Small intestine (tissue), 7 donors: ENCODE measurements around the gene CLCN4. TPM values are rescaled to one million over a fixed set of nuclear protein-coding genes. Genes with fewer than 3 reads are reported as not detected.

Experiments used
- DNase-seq, 2 donors: peaks; one replicate each; pipeline versions ENCODE4 v3.0.0 to v3.0.0-alpha.2; 2013
- FAIRE-seq: peaks from 2 replicates; lab custom pipeline; 2012; peaks lifted over from hg19 to GRCh38; lab: Jason Lieb, UNC
- H3K27ac ChIP-seq, 3 donors: one replicate each; pipeline ENCODE4 v1.5.1; 2013; ENCODE audit warnings: low read length in 2 of 3, mild to moderate bottlenecking in 2 of 3, control low read depth in 1 of 3, inconsistent platforms in 1 of 3, low read depth in 1 of 3, moderate library complexity in 1 of 3
- H3K27me3 ChIP-seq, 3 donors: one replicate each; pipeline ENCODE4 v1.6.1; 2013; ENCODE audit warnings: low read length in 3 of 3, inconsistent platforms in 1 of 3; ENCODE audit not compliant: control insufficient read depth in 3 of 3, insufficient read depth in 3 of 3
- H3K36me3 ChIP-seq, 3 donors: one replicate each; pipeline ENCODE4 v1.6.1; 2013; ENCODE audit warnings: low read length in 3 of 3, inconsistent platforms in 1 of 3, low read depth in 1 of 3, mild to moderate bottlenecking in 1 of 3, moderate library complexity in 1 of 3; ENCODE audit not compliant: control insufficient read depth in 3 of 3, insufficient read depth in 2 of 3
- H3K4me1 ChIP-seq, 3 donors: one replicate each; pipeline ENCODE4 v1.6.1; 2013; ENCODE audit warnings: low read length in 2 of 3, inconsistent platforms in 1 of 3, low read depth in 1 of 3, mild to moderate bottlenecking in 1 of 3, moderate library complexity in 1 of 3; ENCODE audit not compliant: control insufficient read depth in 3 of 3, insufficient read depth in 2 of 3
- H3K4me3 ChIP-seq, 3 donors: one replicate each; pipeline ENCODE4 v1.5.1; 2013; ENCODE audit warnings: low read length in 3 of 3, control low read depth in 1 of 3, inconsistent platforms in 1 of 3, low read depth in 1 of 3, mild to moderate bottlenecking in 1 of 3, moderate library complexity in 1 of 3
- H3K9me3 ChIP-seq, 2 donors: one replicate each; pipeline ENCODE4 v1.6.1; 2013; ENCODE audit warnings: low read depth in 1 of 2, low read length in 1 of 2; ENCODE audit not compliant: control insufficient read depth in 2 of 2, insufficient read depth in 1 of 2
- WGBS, 3 donors: extraction: QIAGEN DNeasy Blood & Tissue Kit; methylation state at CpG; one replicate each; pipeline ENCODE4 v1.1.7; 2013; 5-methylcytosine and 5-hydroxymethylcytosine counted together
- polyA plus RNA-seq, 4 donors: library from polyadenylated mRNA; stranded (reverse) in 3 of 4; unstranded in 1 of 4; fragments of 200-250 nt in 3 of 4; fragments of 120-200 nt in 1 of 4; gene quantifications; one replicate each; pipeline versions ENCODE4 v1.2.1 to v1.2.3, GENCODE V29; 2013
- donor health status: healthy with polysubstance abuse.
- donor health status: control.
- donor health status: control.
- donor health status: Bipolar disorder and iron deficiency.
- donor health status: healthy.

The CLCN4 gene
- polyA plus RNA-seq, 4 donors = under 0.01 to 2.7 (median 0.70) TPM; not detected in 1

DNA sequence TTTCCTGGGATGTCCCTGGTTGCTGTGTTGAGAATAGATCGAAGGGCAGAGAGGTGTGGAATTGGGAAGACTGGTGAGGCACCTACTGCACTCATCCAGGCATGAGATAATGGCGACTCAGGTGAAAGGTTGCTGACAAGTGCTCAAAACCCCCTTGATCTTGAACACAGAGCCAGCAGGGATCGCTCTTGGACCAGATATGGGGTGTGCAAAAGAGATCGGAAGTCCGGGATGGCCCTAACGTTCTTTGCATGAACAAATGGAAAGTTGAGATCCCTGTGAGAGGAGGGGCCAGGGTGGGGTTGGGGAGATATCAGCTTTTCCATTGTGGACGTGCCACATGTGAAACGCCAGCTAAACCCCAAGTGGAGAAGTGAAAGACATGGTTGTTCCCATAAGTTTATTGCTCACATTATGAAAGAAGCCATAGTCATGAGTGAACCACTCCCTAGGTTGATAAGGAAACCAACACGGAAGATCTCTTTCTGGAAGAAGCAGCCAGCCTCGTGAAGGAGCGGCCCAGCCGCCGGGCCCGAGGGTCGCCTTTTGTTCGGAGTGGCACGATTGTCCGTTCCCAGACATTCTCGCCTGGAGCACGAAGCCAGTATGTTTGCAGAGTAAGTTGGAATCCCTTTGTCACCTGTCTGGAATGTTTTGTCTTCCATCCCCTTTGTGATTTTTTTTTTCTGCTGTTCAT lies 22.6 kb upstream of the CLCN4 start:
- FAIRE-seq = no peak
- H3K27ac ChIP-seq = no peak overlapping the region
- peak in 1 of 2 donors; percentile 24 for DNase-seq
- H3K9me3 ChIP-seq = peaks cover 0 to 9% of the 10 kb centered on the region in 2 donors
- H3K4me3 ChIP-seq = no peak overlapping the region
- H3K36me3 ChIP-seq = peaks cover 0 to 18% (median 0%) of the 10 kb centered on the region in 3 donors
- H3K27me3 ChIP-seq = no peaks in the 10 kb centered on the region
- WGBS, 3 donors = 74 to 86% (median 82%) methylated on average over 20 of the region's 20 CpGs
- H3K4me1 ChIP-seq = no peaks in the 10 kb centered on the region

DNA sequence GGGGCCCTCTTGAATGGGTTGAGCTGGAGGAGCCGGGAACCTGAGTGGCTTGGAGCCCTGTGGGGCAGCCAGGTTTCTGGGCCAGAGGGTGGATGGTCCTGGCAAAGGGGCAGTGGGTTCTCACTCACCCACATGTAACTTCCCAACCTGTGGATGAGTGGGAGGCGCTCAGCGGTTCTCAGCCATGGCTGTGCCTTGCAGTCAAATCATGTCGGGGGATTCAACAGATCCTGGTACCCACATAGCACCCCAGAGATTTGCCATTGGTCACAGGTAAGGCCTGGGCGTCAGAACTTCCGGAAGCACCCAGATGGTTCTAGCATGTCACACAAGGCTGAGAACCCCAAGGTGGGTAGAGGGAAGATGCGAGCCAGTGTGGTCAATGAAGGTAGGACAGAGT lies 21.9 kb upstream of the CLCN4 start:
- H3K4me3 ChIP-seq = no peak overlapping the region
- no peak overlapping the region for H3K27ac ChIP-seq
- no peak for FAIRE-seq
- 95 to 99% (median 98%) methylated on average over 7 of the region's 7 CpGs for WGBS, 3 donors
- peaks cover 0 to 19% (median 3%) of the 10 kb centered on the region in 3 donors for H3K36me3 ChIP-seq
- H3K27me3 ChIP-seq = no peaks in the 10 kb centered on the region
- DNase-seq = no peak
- H3K4me1 ChIP-seq = no peaks in the 10 kb centered on the region
- H3K9me3 ChIP-seq = peaks cover 0 to 9% of the 10 kb centered on the region in 2 donors

DNA sequence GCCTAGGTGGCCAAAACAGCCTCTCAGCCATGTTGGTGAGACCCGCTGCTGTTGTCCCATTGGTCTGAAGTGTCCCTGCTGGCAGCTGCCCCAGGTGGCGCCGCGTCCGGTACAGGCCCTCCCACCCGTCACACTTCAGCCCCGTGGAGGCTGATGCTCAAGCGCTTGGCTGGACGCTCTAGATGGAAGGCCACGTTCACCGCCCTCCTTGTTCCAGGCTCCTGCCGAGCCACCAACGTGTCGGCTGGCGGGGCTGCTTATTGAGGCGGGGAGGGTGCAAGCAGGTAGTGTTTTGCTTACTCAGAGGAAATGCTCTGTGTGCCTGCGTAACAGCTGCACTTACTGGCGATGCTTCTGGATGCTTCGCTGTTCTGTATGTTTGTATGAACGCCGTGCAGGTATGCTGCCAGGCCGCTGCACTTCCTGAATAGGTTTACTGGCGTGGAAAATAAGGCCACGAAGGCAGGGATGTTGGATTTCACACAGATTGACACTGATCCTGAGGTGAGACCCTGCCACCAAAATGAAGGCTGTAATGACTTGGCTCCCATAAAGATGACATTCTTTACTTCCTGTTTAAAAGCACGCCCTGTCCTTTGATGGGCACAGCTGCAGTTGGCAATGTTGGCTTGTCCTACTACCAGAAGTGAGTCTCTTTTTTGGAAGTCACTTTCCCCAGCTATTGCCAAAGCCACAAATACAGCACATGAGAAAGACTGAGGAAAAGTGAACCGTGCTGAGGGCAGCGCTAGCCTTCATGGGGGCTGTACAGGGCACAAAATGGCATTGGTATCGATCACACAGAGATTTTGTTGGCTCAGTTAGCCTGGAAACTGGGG lies 21.0 kb upstream of the CLCN4 start:
- Histone ChIP-seq H3K36me3 (peaks cover 0 to 15% (median 3%) of the 10 kb centered on the region in 3 donors), H3K27me3 (no peaks in the 10 kb centered on the region), H3K4me3 (no peak overlapping the region), H3K9me3 (peaks cover 0 to 7% of the 10 kb centered on the region in 2 donors), H3K27ac (no peak overlapping the region), H3K4me1 (no peaks in the 10 kb centered on the region)
- 92 to 96% (median 95%) methylated on average over 28 of the region's 28 CpGs for WGBS, 3 donors
- no peak for DNase-seq
- FAIRE-seq = no peak

DNA sequence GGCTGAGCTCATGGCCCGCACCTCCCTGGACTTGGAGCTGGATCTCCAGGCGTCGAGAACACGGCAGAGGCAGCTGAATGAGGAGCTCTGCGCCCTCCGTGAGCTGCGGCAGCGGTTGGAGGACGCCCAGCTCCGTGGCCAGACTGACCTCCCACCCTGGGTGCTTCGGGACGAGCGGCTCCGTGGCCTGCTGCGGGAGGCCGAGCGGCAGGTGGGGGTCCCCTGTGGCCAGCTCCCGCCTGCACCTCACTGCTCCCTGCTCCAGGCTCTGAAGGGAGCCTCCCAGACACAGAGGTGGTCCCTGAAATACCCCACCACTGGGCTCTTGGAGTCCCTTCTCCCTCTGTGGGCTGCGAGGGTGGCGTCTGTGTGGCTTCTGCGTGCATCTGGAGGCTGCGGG lies 18.0 kb upstream of the CLCN4 start:
- no peak for FAIRE-seq
- DNase-seq = no peak

DNA sequence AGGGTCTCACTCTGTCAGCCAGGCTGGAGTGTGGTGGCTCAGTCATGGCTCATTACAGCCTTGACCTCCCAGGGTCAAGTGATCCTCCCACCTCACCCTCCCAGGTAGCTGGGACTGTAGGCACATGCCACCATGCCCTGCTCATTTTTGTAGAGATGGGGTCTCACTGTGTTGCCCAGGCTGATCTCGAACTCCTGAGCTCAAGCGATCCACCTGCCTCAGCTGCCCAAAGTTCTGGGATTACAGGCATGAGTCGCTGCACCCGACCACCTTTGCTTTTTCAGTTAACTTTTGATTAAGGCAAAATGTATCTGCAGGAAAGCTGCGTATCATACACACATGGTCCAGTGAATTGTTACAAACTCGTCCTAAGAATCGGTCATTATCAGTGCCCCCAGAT lies 16.5 kb upstream of the CLCN4 start:
- DNase-seq (no peak), FAIRE-seq (no peak)
- WGBS, 3 donors = 93 to 98% (median 95%) methylated on average over 7 of the region's 7 CpGs

More for the DNA sequence above, 18.0 kb upstream of the CLCN4 start:
- peaks cover 0 to 18% (median 3%) of the 10 kb centered on the region in 3 donors for H3K36me3 ChIP-seq
- H3K4me1 ChIP-seq = no peaks in the 10 kb centered on the region
- H3K27me3 ChIP-seq = no peaks in the 10 kb centered on the region
- 92 to 96% (median 93%) methylated on average over 13 to 22 of the region's 22 CpGs for WGBS, 3 donors
- no peak overlapping the region for H3K4me3 ChIP-seq
- H3K9me3 ChIP-seq = peaks cover 0 to under 1% of the 10 kb centered on the region in 2 donors
- no peak overlapping the region for H3K27ac ChIP-seq

DNA sequence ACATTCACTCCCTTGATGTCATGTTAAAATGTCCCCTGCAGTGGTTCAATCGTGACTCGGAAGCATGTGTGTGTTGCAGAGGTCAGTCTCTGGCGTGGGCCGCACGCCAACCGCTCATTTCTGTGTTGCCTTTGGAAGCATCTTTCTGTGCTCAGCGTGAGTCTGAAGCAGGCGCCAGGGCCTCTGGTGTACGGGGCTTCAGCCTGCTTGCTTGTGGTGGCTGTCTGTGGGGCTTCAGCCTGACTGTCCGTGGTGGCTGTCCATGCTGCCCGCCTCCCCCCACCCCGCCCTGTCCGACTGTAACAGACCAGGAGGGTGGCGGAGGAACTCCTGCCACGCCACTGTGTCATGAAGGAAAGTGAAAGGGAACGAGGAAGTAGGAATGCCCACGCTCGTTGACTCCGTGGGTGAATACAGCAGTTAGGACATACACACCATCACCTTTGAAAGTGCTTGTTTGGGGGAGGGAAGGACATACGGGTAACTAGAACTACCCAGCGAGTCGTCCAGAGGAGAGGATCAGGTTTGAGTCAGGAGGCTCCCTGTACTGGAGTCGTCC lies 14.7 kb upstream of the CLCN4 start:
- no peak for DNase-seq
- no peak for FAIRE-seq
- Histone ChIP-seq H3K36me3 (peaks cover 0 to 12% (median 3%) of the 10 kb centered on the region in 3 donors), H3K4me3 (no peak overlapping the region), H3K27ac (no peak overlapping the region), H3K27me3 (no peaks in the 10 kb centered on the region), H3K9me3 (no peaks in the 10 kb centered on the region), H3K4me1 (no peaks in the 10 kb centered on the region)
- 86 to 93% (median 91%) methylated on average over 23 of the region's 23 CpGs for WGBS, 3 donors

More for the DNA sequence above, 16.5 kb upstream of the CLCN4 start:
- no peak overlapping the region for H3K27ac ChIP-seq
- no peak overlapping the region for H3K4me3 ChIP-seq
- no peaks in the 10 kb centered on the region for H3K9me3 ChIP-seq
- H3K27me3 ChIP-seq = no peaks in the 10 kb centered on the region
- H3K4me1 ChIP-seq = no peaks in the 10 kb centered on the region
- H3K36me3 ChIP-seq = peaks cover 0 to 12% (median 3%) of the 10 kb centered on the region in 3 donors

DNA sequence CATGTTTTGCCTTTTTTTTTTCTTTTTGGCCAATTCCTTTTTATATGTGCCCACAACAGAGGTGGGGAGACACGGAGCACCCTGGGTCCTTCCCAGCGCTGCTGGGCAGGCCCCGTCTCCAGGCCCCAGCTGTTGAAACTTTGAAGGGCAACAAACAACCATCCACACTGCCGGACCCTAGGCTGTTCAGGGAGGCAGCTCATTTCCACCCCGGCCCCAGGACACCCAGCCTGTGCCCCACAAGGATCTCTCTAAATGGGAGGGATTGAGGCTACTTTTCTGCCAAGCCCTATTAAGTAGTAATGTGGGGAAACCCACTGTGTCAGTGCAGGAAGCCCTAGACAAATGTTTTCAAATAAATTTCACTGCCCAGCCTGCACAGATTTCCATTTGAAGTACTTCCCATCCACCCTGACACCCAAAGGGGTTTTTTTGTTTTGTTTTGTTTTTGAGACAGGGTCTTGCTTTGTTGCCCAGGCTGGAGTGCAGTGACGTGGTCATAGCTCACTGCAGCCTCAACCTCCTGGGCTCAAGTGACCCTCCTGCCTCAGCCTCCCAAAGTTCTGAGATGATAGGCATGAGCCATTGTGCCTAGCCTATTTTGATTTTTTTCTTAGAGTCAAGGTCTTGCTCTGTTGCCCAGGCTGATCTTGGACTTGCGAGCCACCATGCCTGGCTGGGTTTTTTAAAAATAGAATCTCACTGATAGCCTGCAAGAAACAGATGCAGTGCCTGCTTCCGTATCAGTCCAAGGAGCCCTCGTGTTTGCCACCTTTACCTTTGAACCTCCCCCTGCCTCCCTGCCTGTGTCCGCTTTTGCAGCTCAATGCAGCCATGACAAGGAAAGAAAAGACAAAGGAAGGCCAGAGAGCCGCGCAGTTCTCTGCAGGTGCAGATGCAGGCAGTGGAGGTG lies 13.4 kb upstream of the CLCN4 start:
- Histone ChIP-seq H3K4me1 (no peaks in the 10 kb centered on the region), H3K27ac (no peak overlapping the region), H3K27me3 (no peaks in the 10 kb centered on the region), H3K9me3 (no peaks in the 10 kb centered on the region), H3K4me3 (no peak overlapping the region), H3K36me3 (peaks cover 0 to 12% (median 3%) of the 10 kb centered on the region in 3 donors)
- WGBS, 3 donors = 86 to 91% (median 90%) methylated on average over 12 of the region's 12 CpGs
- no peak for DNase-seq
- no peak for FAIRE-seq
